ENCODE results near the gene ZNF710.

Gene ZNF710

DNA sequence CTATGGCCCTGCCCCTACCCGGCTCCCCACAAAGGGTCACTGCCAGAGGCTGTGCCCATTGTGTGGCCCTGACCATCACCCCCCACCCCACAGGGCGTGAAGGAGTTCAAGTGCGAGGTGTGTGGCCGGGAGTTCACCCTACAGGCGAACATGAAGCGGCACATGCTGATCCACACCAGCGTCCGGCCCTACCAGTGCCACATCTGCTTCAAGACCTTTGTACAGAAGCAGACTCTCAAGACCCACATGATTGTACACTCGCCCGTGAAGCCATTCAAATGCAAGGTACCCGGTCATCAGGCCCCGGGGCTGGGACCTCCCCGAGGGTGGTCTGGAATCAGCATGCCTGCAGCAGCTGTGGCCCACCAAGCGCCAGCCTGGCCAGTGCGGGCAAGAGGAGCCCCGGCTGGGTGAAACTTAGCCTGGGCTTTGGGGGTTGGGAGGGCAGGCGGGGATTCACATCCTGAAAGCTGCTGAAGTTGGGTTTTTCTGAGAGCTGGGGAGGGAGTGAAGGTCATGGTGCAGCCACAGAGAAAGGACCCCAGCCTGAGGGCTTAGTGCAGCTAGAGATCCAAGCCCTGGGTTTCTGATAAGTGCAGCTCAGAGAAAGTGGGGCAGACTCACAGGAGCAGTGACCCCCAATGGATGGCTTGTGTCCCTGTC, 72.0 kb downstream of the ZNF710 start:
- Histone ChIP-seq H3K36me3 (ENCODE audit: insufficient read depth, low read length) (peaks cover 24% of the 10 kb centered on the region), H3K9ac (ENCODE audit: low read depth, low read length) (no peak overlapping the region), H3K27ac (ENCODE audit: low read depth, low read length) (no peak overlapping the region), H3K9me3 (ENCODE audit: insufficient read depth, low read depth, low read length) (no peaks in the 10 kb centered on the region), H3K4me1 (ENCODE audit: insufficient read depth, low read length) (peaks cover 13% of the 10 kb centered on the region), H3K4me3 (ENCODE audit: low read length) (no peak overlapping the region), H3K27me3 (ENCODE audit: insufficient read depth, low read length) (no peaks in the 10 kb centered on the region)
- 88% methylated on average over 17 of the region's 17 CpGs for WGBS

DNA sequence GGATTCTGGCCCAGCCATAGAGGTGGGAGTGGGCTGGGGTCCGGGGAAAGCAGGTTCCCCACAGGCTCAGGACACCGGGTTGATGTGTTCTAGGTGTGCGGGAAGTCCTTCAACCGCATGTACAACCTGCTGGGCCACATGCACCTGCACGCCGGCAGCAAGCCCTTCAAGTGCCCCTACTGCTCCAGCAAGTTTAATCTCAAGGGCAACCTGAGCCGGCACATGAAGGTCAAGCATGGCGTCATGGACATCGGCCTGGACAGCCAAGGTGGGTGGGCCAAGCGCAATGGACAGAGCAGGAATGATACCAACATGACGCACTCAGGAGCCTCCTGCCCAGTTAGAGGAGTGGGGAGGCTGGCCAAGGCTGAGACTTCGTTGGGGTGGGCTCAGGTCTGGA, 72.9 kb downstream of the ZNF710 start:
- peaks cover 26% of the 10 kb centered on the region for H3K36me3 ChIP-seq (ENCODE audit: insufficient read depth, low read length)
- no peak overlapping the region for H3K27ac ChIP-seq (ENCODE audit: low read depth, low read length)
- peaks cover 13% of the 10 kb centered on the region for H3K4me1 ChIP-seq (ENCODE audit: insufficient read depth, low read length)
- 95% methylated on average over 12 of the region's 12 CpGs for WGBS
- no peaks in the 10 kb centered on the region for H3K9me3 ChIP-seq (ENCODE audit: insufficient read depth, low read depth, low read length)
- H3K27me3 ChIP-seq (ENCODE audit: insufficient read depth, low read length): no peaks in the 10 kb centered on the region
- no peak overlapping the region for H3K9ac ChIP-seq (ENCODE audit: low read depth, low read length)
- no peak overlapping the region for H3K4me3 ChIP-seq (ENCODE audit: low read length)

DNA sequence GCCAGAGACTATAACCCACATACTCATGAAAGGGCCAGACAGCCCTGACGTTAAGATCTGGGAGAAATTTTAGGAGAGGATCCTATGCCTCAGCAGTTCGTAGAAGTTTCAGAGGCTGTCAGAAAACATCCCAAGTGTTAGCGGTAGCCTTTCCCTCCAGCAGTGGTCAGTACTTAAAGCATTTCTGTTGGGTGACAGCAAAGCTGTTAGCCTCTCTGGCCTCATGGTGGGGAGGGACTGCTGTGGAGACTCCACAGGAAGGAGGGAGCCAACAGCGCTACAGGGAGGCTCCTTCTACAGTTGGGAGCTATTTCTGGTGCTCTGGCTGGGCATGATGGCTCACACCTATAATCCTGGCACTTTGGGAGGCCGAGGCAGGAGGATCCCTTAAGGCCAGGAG, 73.8 kb downstream of the ZNF710 start:
- no peak overlapping the region; the same call in 1 of the 2 replicates for H3K27ac ChIP-seq (ENCODE audit: low read depth, low read length)
- no peaks in the 10 kb centered on the region for H3K27me3 ChIP-seq (ENCODE audit: insufficient read depth, low read length)
- no peak overlapping the region for H3K9ac ChIP-seq (ENCODE audit: low read depth, low read length)
- WGBS: 85% methylated on average over 5 of the region's 5 CpGs
- H3K4me1 ChIP-seq (ENCODE audit: insufficient read depth, low read length): peaks cover 13% of the 10 kb centered on the region
- peaks cover 32% of the 10 kb centered on the region for H3K36me3 ChIP-seq (ENCODE audit: insufficient read depth, low read length)
- H3K9me3 ChIP-seq (ENCODE audit: insufficient read depth, low read depth, low read length): no peaks in the 10 kb centered on the region
- H3K4me3 ChIP-seq (ENCODE audit: low read length): no peak overlapping the region

DNA sequence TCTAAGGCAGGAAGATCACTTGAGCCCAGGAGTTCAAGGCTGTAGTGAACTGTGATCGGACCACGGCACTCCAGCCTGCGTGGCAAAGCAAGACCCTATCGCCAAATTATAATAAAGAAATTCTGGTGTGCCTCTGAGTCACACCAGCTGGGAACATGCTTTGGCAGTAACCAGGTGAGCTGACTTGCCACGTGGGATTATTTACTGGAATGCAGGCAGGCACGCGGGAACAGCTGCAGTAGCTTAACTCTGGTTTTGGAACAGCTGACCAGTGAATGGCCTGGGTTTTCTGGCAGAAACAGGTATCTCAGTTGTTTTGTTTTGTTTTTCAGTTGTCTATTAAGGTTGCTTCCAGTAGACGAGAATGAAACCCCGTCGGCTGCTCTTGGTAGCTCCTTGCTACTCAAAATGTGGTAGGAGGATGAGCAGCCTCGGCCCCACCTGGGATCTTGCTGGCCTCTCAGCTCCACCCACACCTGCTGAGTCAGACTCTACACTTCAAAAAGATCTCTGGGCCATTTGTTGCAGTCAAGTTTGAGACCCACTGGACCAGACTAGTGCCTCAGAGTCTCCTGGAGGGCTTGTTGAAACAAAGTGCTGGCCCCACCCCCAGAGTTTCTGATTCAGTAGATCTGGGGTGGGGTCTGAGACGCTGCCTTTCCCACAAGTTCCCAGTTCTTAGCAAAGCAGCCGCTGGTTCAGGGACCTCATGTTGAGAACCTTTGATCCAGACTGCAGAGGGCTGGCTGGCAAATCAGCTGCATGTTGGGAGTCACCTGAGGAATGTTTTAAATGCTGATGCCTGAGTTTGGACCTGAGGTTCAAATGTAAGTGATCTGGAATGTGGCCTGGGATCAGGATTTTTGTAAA, 74.5 kb downstream of the ZNF710 start:
- WGBS: 42% methylated on average over 13 of the region's 13 CpGs
- peaks cover 13% of the 10 kb centered on the region for H3K4me1 ChIP-seq (ENCODE audit: insufficient read depth, low read length)
- H3K9me3 ChIP-seq (ENCODE audit: insufficient read depth, low read depth, low read length): no peaks in the 10 kb centered on the region
- H3K27ac ChIP-seq (ENCODE audit: low read depth, low read length): peak overlapping the region; percentile 59; the same call in 1 of the 2 replicates
- no peak overlapping the region for H3K4me3 ChIP-seq (ENCODE audit: low read length)
- no peak overlapping the region for H3K9ac ChIP-seq (ENCODE audit: low read depth, low read length)
- H3K36me3 ChIP-seq (ENCODE audit: insufficient read depth, low read length): peaks cover 38% of the 10 kb centered on the region
- no peaks in the 10 kb centered on the region for H3K27me3 ChIP-seq (ENCODE audit: insufficient read depth, low read length)

DNA sequence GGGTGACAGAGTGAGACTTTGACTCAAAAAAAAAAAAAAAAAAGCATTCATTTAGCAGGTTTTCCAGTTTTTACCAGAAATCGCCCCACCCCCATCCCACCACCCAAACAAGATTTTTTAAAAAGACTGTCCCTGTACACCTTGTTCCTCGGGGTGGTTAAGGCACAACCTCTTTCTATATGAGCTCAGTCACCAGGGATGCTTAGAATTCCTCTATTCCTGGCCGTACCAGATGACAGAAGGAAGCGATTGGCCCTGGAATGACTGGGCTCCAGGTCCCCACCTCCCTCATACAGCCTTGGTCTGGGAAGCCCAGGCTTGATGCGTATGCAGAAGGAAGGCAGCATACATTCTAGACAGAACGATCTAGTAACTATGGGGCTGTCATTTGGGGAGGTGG, 75.6 kb downstream of the ZNF710 start:
- WGBS: 81% methylated on average over 6 of the region's 6 CpGs
- Histone ChIP-seq H3K27me3 (ENCODE audit: insufficient read depth, low read length) (no peaks in the 10 kb centered on the region), H3K36me3 (ENCODE audit: insufficient read depth, low read length) (peaks cover 38% of the 10 kb centered on the region)

DNA sequence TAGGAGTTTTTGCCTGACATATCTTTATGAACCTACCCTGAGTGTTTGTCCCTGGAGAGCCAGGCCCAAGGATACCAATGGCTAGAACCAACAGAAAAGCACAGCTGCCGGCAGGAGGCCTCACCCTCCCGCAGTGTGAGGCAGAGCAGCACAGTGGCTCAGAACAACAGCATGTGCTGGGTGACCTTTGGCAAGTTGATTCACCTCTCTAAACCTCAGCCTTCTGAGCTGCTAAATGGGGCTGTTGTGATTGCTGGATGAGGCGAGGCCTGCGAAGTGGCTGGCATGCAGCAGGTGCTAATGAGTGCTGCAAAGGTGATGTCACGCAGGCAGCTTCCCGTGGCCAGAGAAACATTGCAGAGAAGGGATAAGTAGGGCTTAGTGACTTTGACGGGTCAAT, 77.8 kb downstream of the ZNF710 start:
- Histone ChIP-seq H3K27ac (ENCODE audit: low read depth, low read length) (no peak overlapping the region), H3K4me3 (ENCODE audit: low read length) (no peak overlapping the region), H3K36me3 (ENCODE audit: insufficient read depth, low read length) (peaks cover 42% of the 10 kb centered on the region), H3K9me3 (ENCODE audit: insufficient read depth, low read depth, low read length) (no peaks in the 10 kb centered on the region), H3K27me3 (ENCODE audit: insufficient read depth, low read length) (no peaks in the 10 kb centered on the region), H3K4me1 (ENCODE audit: insufficient read depth, low read length) (peaks cover 19% of the 10 kb centered on the region), H3K9ac (ENCODE audit: low read depth, low read length) (no peak overlapping the region)
- 86% methylated on average over 7 of the region's 7 CpGs for WGBS

More for the DNA sequence above, 75.6 kb downstream of the ZNF710 start:
- Histone ChIP-seq H3K4me3 (ENCODE audit: low read length) (no peak overlapping the region), H3K9me3 (ENCODE audit: insufficient read depth, low read depth, low read length) (no peaks in the 10 kb centered on the region), H3K4me1 (ENCODE audit: insufficient read depth, low read length) (peaks cover 13% of the 10 kb centered on the region), H3K27ac (ENCODE audit: low read depth, low read length) (no peak overlapping the region), H3K9ac (ENCODE audit: low read depth, low read length) (no peak overlapping the region)

DNA sequence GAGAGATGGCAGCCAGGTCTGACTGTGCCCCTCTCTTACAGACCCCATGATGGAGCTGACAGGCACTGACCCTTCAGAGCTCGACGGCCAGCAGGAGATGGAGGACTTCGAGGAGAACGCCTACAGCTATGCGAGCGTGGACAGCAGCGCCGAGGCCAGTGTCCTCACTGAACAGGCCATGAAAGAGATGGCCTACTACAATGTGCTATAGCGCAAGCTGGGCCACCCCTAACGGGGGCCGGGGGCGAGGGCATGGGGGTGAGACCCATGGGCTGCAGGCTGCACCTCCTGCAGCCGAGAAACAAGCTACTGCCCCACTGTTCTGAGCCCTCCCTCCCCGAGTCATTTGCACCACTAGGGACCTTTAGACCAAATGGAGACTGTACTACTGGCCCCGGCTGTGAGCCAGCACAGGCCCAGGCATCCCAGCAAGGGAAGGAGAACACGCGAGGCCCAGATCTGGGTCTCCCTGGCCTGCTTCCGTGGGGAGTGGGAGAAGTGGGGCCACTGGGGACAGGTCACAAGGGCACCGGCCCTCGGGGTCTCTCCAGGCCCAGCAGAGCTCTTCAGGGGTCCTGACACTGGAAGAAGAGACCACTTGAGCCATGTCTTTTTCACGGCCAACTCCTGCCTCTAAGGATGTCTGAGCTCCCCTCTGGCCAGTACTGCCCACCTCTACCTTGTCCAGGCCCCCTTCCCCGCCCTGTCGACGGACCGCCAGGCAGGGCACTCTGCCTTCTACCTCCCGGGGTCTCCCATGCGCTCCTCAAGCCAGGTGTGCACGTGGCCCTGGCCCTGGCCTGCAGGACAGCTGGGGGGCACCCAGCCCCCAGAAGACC, 78.7 kb downstream of the ZNF710 start:
- peaks cover 19% of the 10 kb centered on the region for H3K4me1 ChIP-seq (ENCODE audit: insufficient read depth, low read length)
- no peak overlapping the region for H3K4me3 ChIP-seq (ENCODE audit: low read length)
- H3K27ac ChIP-seq (ENCODE audit: low read depth, low read length): no peak overlapping the region
- no peaks in the 10 kb centered on the region for H3K9me3 ChIP-seq (ENCODE audit: insufficient read depth, low read depth, low read length)
- no peaks in the 10 kb centered on the region for H3K27me3 ChIP-seq (ENCODE audit: insufficient read depth, low read length)
- peaks cover 41% of the 10 kb centered on the region for H3K36me3 ChIP-seq (ENCODE audit: insufficient read depth, low read length)
- 94% methylated on average over 28 of the region's 28 CpGs for WGBS
- no peak overlapping the region for H3K9ac ChIP-seq (ENCODE audit: low read depth, low read length)

DNA sequence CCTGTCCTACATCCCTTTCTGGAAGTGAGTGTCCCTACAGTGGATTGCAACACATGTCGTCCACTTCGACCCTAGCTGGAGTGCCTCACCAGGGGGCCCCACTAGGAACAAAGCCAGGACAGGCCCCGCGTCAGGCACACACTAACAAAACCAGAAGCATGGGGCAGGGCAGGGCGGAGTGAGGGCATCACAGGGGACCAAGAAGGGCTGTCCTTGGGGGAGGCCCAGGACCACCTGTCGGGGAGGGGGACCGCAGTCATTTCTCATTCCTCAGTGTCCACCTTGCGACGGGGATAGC, 79.3 kb downstream of the ZNF710 start:
- H3K9me3 ChIP-seq (ENCODE audit: insufficient read depth, low read depth, low read length): no peaks in the 10 kb centered on the region
- H3K4me1 ChIP-seq (ENCODE audit: insufficient read depth, low read length): peaks cover 17% of the 10 kb centered on the region
- no peaks in the 10 kb centered on the region for H3K27me3 ChIP-seq (ENCODE audit: insufficient read depth, low read length)
- H3K9ac ChIP-seq (ENCODE audit: low read depth, low read length): no peak overlapping the region
- H3K36me3 ChIP-seq (ENCODE audit: insufficient read depth, low read length): peaks cover 46% of the 10 kb centered on the region
- H3K27ac ChIP-seq (ENCODE audit: low read depth, low read length): no peak overlapping the region
- WGBS: 80% methylated on average over 9 of the region's 9 CpGs
- no peak overlapping the region for H3K4me3 ChIP-seq (ENCODE audit: low read length)

DNA sequence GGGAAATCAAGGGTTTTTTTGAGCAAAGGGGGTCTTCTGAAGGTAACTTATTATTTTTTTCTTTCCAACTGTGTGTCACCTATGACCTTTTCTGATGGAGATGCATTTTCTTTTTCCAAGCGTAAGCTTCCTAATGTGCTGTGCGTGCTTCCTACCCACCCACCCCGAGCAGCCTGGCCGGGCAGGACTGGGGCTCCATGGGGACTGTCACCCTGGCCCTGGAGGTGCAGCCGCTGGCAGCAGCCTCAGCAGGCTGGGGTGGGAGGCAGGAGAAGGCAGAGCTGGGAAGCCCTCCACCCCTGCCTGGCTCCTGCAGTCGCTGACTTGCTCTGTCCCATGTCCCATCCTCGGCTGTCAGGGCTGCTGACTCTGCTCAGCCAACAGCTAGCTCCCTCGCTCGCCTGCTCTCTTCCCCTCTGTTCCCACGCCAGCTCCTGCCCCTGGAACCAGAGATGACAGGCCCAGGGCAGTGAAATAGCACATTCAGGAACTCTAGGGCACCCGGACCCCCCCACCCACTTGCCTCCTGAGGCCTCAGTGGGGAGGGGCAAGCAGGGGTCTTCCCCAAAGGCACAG, 79.8 kb downstream of the ZNF710 start:
- H3K36me3 ChIP-seq (ENCODE audit: insufficient read depth, low read length): peaks cover 48% of the 10 kb centered on the region
- no peaks in the 10 kb centered on the region for H3K9me3 ChIP-seq (ENCODE audit: insufficient read depth, low read depth, low read length)
- H3K9ac ChIP-seq (ENCODE audit: low read depth, low read length): no peak overlapping the region
- WGBS: 87% methylated on average over 11 of the region's 11 CpGs
- no peaks in the 10 kb centered on the region for H3K27me3 ChIP-seq (ENCODE audit: insufficient read depth, low read length)
- H3K4me3 ChIP-seq (ENCODE audit: low read length): no peak overlapping the region
- no peak overlapping the region; the same call in 1 of the 2 replicates for H3K27ac ChIP-seq (ENCODE audit: low read depth, low read length)
- H3K4me1 ChIP-seq (ENCODE audit: insufficient read depth, low read length): peaks cover 12% of the 10 kb centered on the region

DNA sequence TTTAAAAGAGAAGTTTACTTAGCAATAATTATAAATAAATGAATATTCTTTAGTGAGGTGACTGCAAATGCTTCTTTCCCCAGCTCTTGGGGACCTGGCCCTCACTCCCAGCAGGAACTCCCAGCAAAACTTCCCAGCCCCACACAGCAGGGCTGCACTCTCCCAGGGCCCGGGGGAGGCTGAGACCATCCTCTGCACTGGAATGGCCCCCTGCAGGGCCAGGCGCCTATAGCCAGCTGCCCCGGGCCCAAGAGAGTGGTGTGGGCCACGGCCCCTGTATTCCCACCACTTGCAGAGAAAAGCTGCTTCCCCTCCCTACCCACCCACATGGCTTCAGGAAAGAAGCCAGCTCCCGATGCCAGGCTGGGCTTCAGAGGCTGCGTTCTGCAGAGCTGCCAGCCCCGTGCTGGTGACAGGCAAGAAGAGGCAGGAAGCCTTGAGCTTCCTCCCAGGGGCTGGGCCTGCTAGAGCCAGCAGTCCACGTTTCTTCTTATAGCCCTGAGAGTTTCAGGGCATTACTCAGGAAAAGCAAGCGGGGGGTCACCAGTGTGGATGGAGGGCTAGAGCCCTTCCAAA, 81.1 kb downstream of the ZNF710 start:
- Histone ChIP-seq H3K9ac (ENCODE audit: low read depth, low read length) (no peak overlapping the region), H3K4me3 (ENCODE audit: low read length) (no peak overlapping the region), H3K9me3 (ENCODE audit: insufficient read depth, low read depth, low read length) (no peaks in the 10 kb centered on the region), H3K27me3 (ENCODE audit: insufficient read depth, low read length) (no peaks in the 10 kb centered on the region), H3K4me1 (ENCODE audit: insufficient read depth, low read length) (peaks cover 6% of the 10 kb centered on the region; the same call in 1 of the 2 replicates), H3K27ac (ENCODE audit: low read depth, low read length) (peak overlapping the region; percentile 49; the same call in 1 of the 2 replicates), H3K36me3 (ENCODE audit: insufficient read depth, low read length) (peaks cover 54% of the 10 kb centered on the region)
- WGBS: 49% methylated on average over 9 of the region's 9 CpGs
